Activated CD4-positive, CD25-positive, alpha-beta regulatory T cell treated with anti-CD3 and anti-CD28 coated beads, Interleukin-2, amount 50 U/mL, for 72 hours (primary cell): Measurements from ENCODE around the gene KCP.
A peak's percentile ranks its signal among the peaks of the same experiment; 100 is the strongest.

Experiments
- DNase-seq: peaks from one replicate; pipeline ENCODE4 v3.0.0; 2021

Gene KCP

DNA sequence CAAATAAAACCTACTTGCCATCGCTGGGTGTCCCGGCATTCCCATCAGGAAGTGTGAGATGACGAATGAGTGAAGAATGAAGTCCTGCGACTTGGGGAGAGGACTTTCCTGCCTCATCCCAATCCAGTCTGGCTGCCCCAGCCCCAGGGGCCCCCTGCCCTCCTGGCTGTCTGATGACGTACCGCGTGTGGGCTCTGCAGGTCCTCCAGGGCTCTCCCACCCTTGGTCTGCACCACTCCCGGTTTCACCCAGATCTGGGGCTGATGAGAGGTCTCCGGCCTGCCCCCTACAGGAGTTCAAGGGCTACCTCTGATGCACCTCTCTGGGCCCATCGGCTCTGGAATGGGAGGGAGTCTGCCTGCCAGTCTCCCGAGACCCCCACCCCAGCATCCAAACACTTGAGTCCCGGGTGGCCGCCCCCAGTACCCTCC, 38.1 kb downstream of the KCP start:
- DNase-seq: no peak

DNA sequence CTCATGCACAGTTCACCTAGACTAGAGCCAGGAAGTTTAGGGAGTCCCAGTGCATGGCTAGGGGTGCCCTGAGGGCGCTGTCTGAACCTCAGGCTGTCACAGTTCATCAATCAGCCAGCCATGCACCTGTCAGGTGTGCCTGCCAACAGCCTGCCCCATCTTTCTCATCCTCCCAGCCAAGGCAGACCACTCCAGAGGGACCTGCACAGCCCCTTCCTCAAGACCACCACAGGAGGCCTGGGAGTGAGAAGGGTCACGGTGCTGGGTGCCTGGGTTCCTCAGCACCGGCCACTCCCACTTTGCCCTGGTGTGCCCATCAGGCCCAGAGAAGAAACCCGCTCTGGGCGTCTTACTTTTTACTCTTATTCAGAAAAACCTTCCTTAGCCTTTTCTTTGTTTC, 39.5 kb downstream of the KCP start:
- DNase-seq: no peak

DNA sequence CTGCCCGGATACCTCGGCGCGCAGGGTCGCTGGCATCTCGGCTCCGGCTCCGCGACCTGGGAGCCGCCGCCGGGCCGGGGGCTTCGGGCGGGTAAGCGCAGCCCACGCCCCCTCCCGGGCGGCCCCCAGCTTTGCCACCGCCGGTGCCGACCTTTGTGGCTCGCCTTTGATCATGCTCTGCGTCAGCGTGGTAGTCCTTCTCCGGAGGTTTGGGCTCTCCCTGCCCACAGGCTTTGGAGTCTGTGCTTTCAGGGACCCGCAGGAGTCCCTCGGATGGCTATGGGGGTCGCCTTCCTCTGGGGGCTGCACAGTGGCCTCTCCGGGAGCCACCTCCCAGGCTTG, 40.6 kb downstream of the KCP start:
- DNase-seq: no peak

DNA sequence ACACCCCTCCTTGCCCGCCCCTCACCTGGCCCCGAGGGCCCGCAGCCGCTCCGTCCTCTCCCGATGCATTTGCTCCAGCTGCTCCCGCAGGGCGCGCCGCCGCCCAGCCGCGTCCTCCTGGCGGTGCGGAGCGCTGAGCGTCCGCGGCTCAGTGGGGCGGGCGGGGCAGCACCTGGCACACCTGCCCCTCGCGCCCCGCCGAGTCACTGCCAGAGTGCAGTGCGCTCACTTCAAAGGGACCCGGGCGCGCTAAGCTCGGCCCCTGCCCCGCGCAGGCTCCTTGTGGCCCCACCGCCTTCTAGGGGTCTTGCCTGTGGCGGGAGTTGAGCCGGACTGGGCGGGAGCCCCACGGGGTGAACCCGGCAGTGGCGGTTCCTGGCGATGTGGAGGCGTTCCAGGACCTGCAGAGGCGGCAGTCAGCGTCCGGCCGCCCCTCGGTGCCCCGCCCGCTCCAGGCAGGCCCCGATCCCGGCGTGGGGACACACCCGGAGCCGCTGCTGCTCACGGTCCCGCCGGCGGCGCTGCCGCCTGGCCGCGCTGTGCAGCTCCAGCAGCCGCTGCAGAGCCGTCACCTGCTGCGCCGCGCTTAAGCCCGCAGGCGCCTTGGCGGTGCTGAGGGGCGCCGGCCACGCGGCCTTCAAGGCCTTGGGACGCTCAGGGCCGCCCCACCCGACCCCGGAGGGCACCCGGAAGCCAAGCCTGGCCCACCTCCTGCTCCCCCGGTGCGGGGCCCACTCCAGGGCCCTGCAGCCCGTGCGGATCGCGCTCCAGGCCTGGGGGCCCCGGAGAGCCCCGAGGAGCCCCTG, 41.2 kb downstream of the KCP start:
- peak; percentile 46 for DNase-seq

DNA sequence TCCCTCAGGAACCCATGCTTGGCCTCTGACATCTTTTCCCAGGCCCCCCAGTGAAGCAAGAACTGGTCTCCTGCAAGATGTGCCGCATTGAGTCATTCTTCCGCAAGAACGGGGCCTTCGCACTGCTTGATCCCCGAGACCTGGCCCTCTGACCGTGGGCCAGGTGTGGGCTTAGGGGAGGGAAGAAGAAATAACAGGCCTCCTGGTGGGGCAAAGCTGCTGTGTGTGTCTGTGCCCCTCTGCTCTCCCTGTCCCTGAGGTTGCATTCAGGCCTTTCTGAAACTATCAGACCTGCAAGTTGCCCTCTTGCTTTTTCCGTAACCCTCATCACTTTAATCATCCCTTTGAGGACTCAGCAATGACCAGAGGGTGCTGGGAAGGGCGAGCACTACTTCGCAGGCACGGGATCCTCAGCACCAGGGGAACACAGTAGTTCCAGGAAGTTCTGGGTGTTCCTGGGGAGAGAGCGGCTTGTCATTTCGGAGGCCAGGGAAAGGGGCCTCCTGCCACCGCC, 41.8 kb downstream of the KCP start:
- DNase-seq: no peak

DNA sequence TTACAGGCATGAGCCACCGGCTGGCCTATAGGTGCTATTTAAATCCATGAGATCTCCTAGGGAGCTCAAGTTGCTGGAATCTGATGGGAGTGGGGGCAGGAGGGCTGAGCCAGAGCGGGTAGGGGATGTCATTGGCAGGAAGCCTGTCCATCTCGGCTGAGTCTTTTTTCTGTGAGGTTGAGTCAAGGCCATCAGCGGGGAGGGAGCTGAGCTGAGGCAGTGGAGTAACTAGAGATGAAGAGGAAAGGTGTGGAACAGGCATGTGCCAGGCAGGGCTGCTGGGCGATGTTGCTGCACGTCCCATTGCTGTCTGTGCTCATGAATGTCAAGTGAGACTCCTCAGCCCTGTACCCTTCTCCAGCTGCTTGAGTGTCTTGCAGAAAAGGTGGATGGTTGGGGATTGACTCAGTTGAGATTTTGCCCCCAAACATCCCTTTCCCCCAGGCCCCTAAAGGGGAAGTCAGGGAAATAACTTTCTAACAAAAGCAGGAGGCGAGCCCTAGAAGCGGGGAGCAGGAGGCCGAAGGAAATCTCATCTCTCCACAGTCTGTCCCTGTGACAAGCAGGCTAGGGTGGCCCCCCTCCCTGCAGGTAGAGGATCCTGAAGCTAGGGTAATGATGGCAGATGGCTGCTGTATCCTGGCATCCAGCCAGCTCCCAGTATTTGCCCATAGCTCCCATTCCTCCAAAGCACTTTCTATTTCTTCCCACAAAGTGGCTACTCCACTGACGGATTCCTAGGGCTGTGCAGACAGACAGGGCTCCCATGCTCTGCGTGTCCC, 42.5 kb downstream of the KCP start:
- no peak for DNase-seq

DNA sequence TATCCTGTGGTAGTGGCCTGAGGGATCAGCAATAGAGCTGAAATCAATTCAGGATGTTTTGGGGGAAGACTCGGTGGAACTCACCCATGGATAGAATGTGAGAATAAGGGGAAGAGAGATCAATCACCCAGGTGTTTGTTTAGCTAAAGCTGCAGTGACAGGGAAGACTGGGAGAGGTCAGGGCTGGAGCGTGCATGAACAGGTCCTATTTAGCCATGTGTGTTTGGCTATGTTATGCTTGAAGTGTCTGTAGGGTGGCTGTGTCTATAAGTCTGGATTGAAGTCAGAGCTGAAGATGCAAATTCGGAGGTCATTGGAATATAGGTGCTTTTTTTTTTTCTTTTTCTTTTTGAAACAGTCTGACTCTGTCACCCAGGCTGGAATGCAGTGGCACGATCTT, 43.3 kb downstream of the KCP start:
- DNase-seq: no peak

DNA sequence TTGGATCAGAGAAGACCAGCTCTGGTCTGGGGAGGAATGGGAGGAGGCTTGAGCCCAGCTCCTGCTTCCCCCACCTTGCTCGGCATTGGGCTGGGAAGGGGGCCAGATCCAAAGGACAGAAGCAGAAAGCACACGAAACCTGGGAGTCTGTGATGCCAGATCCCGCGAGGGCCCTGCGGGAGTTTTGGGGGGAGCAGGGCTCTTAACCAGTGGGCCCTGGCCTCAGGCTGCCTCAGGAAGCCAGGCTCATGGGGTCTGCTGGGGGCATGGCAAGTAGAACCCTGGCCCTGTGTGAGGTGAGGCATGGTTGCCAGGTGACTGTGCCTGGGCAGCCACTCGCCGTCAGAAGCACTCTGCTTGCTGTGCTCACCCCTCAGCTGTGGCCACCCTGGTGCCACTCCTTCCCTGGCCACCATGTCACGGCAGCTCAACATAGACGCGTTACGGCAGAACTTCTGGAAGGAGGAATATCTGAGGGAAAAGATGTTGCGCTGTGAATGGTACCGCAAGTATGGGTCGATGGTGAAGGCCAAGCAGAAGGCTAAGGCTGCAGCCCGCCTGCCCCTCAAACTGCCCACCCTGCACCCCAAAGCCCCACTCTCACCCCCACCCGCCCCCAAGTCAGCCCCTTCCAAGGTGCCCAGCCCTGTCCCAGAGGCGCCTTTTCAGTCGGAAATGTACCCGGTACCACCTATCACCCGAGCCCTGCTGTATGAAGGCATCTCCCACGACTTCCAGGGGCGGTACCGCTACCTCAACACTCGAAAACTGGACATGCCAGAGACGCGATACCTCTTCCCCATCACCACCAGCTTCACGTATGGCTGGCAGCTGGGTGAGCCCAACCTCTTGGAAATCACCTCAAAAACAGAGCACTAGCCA, 44.3 kb downstream of the KCP start:
- no peak for DNase-seq

DNA sequence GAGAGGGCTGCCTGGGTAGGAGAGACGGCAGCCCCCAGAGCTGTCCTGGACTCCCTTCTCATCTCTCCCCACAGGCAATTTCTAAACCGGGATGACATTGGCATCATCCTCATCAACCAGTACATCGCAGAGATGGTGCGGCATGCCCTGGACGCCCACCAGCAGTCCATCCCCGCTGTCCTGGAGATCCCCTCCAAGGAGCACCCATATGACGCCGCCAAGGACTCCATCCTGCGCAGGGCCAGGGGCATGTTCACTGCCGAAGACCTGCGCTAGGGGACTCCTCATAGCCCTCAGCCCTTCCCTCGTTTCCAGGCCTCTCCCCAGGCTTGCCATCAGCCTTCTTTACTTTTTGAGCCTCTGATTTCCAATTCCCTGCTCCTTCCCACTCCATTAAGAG, 45.2 kb downstream of the KCP start:
- no peak for DNase-seq

DNA sequence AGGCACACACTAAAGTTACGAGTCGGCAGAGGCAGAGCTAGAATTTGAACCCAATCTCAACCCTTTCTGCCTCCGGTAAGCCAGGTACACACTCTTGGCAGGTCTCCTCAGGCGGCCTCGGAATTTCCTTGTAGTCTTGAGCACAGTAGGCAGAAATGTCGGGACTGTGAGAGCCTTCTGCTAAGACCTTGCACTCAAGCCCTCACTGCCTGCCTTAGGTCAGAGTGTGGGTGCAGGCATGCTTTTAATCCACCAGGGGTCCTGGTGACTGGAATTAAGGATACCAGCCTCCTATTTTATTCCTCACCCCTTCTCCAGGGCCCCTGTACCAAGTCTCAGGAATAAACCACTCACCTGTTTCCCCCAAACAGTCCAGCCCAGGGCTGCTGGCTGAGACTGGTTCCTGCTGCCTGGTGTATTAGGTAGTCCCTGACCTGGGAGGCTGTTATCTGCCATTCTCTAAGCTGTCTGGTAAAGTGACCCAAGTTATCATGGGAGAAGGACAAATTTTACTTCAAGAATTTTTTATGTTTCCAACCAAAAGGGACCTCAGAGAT, 47.0 kb downstream of the KCP start:
- DNase-seq: no peak

DNA sequence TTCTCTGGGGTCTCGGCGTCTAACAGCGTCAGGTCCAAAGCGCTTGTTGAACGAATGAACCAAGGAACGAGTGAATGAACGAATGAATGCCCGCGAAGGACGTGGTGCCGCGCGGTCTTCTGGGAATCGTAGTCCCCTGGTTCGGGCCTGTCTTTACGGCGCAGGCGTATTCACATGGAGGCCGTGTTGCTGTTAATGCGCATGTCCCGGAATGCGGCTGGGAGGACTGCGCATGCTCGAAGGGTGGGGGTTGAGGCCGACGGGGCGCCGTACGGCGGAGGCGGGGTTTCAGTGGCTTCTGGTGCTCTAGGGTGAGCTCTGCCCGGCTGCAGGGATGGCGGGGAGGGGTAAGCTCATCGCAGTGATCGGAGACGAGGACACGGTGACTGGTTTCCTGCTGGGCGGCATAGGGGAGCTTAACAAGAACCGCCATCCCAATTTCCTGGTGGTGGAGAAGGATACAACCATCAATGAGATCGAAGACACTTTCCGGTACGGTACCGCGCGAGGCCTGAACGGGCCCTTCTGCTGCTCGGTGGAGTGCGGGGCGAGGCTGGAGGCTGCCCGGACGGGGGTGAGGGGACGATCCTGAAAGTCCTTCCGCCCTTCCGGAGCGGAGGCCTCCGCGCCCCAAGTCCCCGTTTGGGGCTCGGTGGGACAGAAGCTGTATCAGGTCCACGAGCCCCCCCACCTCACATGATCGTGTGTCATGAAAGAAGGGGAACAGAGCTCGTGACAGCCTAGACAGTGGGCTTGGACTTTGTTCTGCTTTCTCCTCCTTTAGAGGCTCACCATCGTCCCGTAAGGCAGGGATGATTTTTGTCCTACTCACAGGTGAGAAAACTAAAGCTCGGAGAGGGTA, 47.7 kb downstream of the KCP start, which contains the start of gene ATP6V1F:
Gene ATP6V1F, plus strand, starts transcription at position 286 of the 862 bp plus-strand sequence. Its CDS starts 49 bp downstream, at position 335.
- peak; percentile 99 for DNase-seq

DNA sequence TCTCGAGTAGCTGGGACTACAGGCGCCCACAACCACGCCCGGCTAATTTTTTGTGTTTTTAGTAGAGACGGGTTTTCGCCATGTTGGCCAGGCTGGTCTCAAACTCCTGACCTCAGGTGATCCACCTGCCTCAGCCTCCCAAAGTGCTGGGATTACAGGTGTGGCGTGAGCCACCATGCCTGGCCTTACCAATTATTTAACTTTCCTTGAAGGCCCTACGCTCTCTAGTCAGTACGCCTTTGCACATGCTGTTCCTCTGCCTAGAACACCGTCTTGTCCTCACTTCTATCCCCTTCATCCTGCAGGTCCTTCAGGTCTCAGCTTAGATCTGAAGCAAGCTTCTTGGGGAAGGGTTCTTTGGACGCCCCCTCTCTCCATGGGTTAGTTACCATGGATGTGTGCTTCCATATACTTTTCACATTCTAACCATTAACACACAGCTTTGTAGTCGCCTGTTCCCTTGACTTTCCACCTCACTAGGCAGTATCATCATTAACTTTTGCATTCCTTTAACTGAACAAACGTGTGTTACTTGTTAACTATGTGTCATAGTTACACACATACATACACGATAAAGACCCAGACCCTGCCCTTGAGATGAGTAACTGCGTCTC, 48.4 kb downstream of the KCP start:
- no peak for DNase-seq

DNA sequence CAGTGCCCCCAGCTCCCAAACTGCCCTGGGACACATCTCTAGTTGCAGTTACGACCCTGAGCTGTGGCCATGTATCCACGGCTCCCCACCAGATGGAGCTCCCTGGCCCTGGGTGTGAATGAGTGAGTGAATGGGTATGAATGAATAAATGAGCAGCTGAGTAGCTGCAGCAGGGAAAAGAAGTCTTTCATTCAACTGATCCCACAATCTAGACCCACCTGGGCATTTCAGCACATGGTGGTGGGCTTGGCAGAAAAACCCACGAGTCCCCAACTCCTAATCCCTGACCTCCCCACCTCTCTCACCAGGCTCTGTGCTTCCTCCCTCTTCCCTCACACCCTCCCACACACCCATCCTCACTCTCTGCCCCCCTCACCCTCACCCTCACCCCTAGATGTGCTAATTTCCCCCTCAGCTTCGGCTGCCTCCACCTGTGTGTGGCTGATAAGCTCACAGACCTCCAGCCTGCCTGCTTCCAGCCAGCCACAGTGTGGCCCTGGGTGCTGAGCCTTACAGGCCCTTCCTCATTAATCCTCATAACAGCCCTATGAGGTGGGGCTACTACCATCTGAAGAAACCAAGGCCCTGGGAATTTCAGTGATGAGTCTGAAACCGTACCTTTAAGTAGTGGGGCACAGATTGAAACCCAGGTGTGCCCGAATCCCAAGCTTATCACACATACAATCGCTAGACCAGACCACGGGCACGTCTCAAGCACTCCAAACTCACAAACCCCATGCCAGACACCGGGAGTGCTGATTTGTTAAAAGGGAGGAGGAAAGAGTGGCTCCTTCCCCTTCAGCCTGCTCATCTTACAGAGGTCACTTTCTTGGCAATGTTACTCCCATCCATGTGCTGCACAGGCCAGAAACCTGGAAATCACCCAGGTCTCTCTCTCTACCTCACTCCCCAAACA, 50.1 kb downstream of the KCP start:
- no peak for DNase-seq

DNA sequence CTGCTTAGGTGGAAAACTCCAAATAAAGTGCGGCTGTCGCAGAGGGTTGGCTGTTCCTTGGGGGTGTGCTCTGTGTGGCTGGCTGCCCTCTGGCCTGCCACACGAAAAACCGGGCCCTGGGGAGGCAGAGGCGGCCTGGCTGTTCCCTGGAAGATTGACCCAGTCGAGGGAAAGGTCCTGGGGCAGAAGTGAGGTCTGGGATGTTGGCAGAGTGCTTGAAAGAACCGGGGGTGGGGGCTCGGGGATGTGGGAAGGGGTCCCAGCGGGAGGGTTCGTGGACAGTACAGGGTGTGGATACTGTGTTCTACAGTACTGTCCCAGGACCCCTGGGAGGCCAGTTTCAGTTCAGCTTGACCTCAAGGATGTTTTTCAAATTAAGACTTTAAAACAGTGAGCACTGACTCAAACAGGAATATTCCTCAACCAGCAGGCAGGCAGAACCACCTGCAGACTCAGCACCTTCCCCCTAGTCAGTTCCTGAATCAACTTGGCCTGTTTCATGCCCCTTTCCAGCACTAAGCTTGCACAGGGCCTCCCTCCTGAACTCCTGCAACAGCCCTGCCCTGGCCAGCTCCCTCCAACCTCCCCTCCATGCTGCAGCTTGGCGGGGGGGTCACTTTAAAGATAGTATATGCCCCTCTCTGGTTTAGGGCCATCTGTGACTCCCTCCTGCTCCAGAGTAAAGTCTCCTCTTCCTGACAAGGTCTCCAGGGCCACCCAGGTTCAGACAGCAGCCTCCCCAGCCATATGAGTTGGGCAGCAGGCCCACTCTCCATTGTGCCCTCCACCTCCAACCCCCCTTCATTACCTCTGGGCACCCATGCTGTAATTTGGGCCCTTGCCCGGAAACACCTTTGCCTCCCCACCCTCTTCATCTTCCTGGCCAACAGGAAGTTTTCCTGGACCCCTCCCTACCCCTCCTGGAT, 51.0 kb downstream of the KCP start:
- DNase-seq: no peak

DNA sequence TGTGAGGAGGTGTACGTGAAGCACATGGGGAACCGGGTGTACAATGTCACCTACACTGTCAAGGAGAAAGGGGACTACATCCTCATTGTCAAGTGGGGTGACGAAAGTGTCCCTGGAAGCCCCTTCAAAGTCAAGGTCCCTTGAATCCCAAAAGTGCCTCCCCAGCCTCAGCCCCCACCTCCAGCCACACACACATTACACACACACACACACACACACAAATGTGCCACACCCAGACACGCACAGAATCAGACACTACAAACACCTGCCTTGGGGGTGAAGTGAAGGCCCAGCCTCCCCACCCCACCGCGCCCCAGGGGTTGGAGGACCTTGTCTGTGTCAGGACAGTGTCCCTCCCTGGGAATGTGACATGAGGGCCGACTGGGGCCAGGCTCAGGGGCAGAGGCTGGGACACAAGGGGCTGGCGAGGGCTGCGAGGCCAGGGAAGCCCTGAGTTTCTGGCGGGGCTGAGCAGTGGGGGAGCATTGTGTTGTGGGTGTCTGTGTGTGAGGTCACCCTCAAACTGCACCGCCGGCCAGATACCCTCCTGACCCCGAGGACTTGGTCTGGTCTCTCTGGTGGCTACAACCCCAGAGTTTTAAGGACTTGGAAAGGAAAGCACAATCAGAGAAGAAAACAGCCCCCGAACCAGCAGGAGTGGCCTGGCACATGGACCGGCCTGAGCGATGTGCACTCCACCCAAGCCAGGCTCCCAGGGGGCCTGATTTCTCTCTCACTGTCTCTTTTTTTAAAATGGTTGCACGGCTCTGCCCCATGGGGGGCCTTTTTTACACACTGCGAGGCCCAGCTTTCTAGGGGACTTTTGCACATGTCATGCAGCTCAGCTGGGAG, 51.9 kb downstream of the KCP start:
- DNase-seq: no peak

DNA sequence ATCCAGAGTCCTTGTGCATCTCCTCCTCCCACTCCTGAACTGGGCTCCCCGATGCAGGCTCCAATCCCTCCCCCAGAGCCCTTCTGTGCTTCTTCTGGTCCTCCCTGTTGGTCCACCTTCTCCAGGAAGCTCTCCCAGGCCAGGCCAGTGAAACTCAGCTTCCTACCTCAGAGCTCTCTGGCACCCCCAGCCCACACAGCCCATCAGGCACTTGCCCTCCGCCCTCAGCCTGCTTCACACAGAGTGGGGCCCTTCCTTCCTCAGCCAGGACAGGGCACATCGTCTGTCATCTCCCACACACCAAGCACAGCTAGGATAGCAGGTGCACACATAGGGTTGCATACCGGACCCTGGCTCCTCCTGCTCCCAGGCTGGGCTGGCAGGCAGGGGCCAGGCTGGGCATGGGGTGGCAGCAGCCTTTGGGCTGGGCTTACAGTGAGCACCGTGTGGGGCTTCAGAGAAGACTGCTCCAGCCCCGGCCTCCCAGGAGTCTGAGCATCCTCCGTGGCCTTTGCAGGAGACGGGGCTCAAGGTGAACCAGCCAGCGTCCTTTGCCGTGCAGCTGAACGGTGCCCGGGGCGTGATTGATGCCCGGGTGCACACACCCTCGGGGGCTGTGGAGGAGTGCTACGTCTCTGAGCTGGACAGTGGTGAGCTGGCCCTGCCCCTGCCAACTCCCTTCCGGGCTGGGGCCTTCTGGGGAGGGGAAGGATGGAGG, 54.3 kb downstream of the KCP start:
- DNase-seq: no peak

DNA sequence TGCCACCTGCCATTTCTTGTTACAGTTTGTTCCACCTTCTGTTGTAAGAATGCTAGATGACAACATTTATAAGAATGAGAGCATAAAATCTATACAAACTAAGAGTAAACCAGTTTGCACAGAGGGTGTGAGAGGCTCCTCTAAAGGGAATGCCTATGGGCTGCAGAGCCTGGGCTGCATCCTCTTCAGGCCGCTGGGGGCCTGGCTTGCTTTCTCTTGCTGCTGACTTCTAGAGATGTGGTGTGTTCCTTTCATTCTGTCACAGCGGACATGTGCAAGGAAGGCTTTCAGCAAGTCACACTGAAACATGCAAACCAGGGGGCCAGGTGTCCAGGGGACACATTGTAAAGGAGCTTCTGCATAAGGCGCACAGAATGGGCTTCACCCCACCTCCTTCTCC, 55.0 kb downstream of the KCP start:
- DNase-seq: no peak
